Stimulated activated effector memory CD8-positive, alpha-beta T cell treated with anti-CD3 and anti-CD28 coated beads, Interleukin-12 subunit alpha, Interleukin-12 subunit beta, amount 100 ng/mL, for 72 hours (primary cell): Measurements from ENCODE around the gene FMO2.
"Not testable (repeated sequence)": the region's sequence is repeated elsewhere in the genome, so short reads cannot be mapped to it uniquely, and the experiment has no call there.

Source experiments
- ATAC-seq: fragments of 150-1000 bp; cut with Tn5 transposase; 2 replicates; pipeline ENCODE4 v1.10.0; 2021
- DNase-seq, 2 donors: peaks; one replicate each; pipeline ENCODE4 v3.0.0; 2021 to 2022; ENCODE audit warnings: low spot score in 2 of 2
- H3K27ac Mint-ChIP-seq: one replicate; pipeline ENCODE4 v1.8.0; 2022; ENCODE audit warnings: mild to moderate bottlenecking, mixed read lengths
- H3K36me3 Mint-ChIP-seq: one replicate; pipeline ENCODE4 v1.8.0; 2022; ENCODE audit warnings: mild to moderate bottlenecking, mixed read lengths
- H3K4me1 Mint-ChIP-seq: one replicate; pipeline ENCODE4 v1.8.0; 2022; ENCODE audit warnings: mixed read lengths
- H3K4me3 Mint-ChIP-seq: one replicate; pipeline ENCODE4 v1.8.0; 2022; ENCODE audit warnings: mild to moderate bottlenecking, mixed read lengths
- H3K9me3 Mint-ChIP-seq: one replicate; pipeline ENCODE4 v1.8.0; 2022; ENCODE audit warnings: mixed read lengths

FMO2 gene

GRCh38 chr1:171222936-171223335 lies 37.8 kb downstream of the FMO2 start:
- no peak for ATAC-seq
- no peaks in the 10 kb centered on the region for H3K36me3 Mint-ChIP-seq
- H3K9me3 Mint-ChIP-seq: no peaks in the 10 kb centered on the region
- no peak overlapping the region for H3K4me3 Mint-ChIP-seq
- no peak for DNase-seq
- H3K4me1 Mint-ChIP-seq: no peaks in the 10 kb centered on the region
- no peak overlapping the region for H3K27ac Mint-ChIP-seq

GRCh38 chr1:171224257-171224656 lies 39.2 kb downstream of the FMO2 start:
- H3K4me1 Mint-ChIP-seq, ATAC-seq, H3K36me3 Mint-ChIP-seq, H3K27ac Mint-ChIP-seq, DNase-seq, H3K9me3 Mint-ChIP-seq, H3K4me3 Mint-ChIP-seq: not testable (repeated sequence)

DNA sequence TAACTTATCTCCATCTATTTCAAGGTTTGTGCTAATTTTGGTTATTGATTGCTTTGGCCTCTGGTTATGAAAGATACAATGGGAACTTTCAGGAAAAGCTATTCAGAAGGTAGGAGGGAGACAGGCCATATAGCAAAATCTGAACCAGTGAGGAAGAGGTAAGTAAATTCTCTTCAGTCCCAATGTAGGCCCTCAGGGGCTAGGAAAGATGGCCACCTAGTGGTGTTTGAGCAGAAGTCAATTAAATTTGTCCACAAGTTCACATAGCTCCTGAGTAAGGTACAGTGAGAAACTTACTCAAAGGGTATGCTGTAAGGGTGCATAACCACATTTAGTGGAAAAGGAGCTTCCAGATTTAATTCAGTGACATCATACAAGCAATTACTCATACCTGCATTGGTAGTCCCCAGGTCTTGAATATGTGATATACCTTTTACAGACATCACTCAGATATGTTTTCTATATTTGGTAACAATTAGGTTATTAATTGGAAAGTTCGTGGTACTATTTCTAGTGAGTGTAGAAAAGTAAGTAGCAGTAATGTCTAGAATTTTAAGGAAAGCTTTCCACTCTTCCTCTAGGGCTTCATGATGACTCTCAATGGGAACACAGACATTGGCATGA lies 41.8 kb downstream of the FMO2 start:
- Mint-ChIP-seq H3K4me1 (no peaks in the 10 kb centered on the region), H3K4me3 (no peak overlapping the region), H3K36me3 (no peaks in the 10 kb centered on the region), H3K9me3 (no peaks in the 10 kb centered on the region), H3K27ac (no peak overlapping the region)
- no peak for DNase-seq
- ATAC-seq: peak; percentile 68

DNA sequence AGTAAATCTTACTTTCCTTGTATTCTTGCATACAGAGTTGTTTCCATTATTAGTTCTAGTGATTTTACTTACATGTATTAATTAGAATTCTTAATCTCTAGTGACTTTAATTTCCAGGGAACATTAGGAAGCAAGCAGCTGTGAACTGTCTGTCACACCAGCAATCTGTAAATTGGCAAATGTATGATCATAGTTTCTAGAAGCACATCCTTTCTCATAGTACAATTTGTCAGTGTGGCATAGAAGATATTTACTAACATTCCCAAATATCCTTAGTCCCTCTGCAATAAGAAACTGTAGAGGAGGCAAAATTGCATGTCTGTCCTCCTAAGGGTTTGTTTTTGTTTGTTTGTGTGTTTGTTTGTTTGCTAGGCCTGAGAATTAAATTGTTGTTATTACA lies 46.2 kb downstream of the FMO2 start:
- H3K9me3 Mint-ChIP-seq: no peaks in the 10 kb centered on the region
- no peak overlapping the region for H3K4me3 Mint-ChIP-seq
- no peaks in the 10 kb centered on the region for H3K36me3 Mint-ChIP-seq
- no peak overlapping the region for H3K27ac Mint-ChIP-seq
- ATAC-seq (no peak), DNase-seq (no peak)
- no peaks in the 10 kb centered on the region for H3K4me1 Mint-ChIP-seq

- H3K9me3 Mint-ChIP-seq: no peaks in the 10 kb centered on the region
- H3K27ac Mint-ChIP-seq: no peak overlapping the region
- DNase-seq (no peak), ATAC-seq (no peak)
- no peaks in the 10 kb centered on the region for H3K36me3 Mint-ChIP-seq
- H3K4me1 Mint-ChIP-seq: no peaks in the 10 kb centered on the region
- H3K4me3 Mint-ChIP-seq: no peak overlapping the region
These were observed 48.1 kb downstream of the FMO2 start for GRCh38 chr1:171233183-171233582.

GRCh38 chr1:171236231-171236630 lies 51.1 kb downstream of the FMO2 start:
- not testable (repeated sequence) for H3K36me3 Mint-ChIP-seq, H3K4me1 Mint-ChIP-seq, H3K27ac Mint-ChIP-seq, ATAC-seq, H3K4me3 Mint-ChIP-seq, DNase-seq
- H3K9me3 Mint-ChIP-seq: peaks cover 11% of the 10 kb centered on the region

GRCh38 chr1:171243878-171244277 lies 58.8 kb downstream of the FMO2 start:
- ATAC-seq (no peak), DNase-seq (no peak)
- H3K36me3 Mint-ChIP-seq: no peaks in the 10 kb centered on the region
- H3K4me3 Mint-ChIP-seq: no peak overlapping the region
- no peaks in the 10 kb centered on the region for H3K4me1 Mint-ChIP-seq
- peaks cover 9% of the 10 kb centered on the region for H3K9me3 Mint-ChIP-seq
- H3K27ac Mint-ChIP-seq: no peak overlapping the region

DNA sequence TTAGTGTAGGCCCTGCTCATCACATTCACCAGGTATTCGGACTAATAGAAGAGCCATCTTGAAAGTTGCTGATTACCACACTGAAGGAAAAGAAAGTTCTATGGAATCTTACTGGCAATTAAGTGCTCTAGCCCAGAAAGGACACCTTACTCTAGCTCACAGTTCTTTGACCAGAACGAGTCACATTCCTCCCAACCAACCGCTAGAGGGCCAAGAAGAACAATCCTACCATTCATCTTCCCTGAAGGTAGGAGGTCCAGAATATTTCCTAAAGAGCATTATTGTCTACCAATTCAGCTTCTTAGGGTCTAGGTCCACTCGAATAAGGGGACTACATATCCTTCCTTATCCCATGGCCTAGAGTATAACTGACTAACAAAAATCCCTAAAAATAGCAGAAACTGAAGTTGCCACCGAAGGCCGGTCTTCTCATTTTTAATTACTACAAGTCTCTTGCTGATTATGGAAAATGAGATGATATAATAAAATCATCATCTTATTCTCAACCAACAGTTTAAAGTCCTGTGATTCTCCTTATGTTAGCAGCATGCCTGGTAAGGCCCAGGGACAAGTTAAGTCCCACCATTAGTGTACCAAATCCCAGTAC lies 60.5 kb downstream of the FMO2 start:
- no peak overlapping the region for H3K27ac Mint-ChIP-seq
- H3K9me3 Mint-ChIP-seq: no peaks in the 10 kb centered on the region
- peak; percentile 53 for ATAC-seq
- no peaks in the 10 kb centered on the region for H3K4me1 Mint-ChIP-seq
- no peaks in the 10 kb centered on the region for H3K36me3 Mint-ChIP-seq
- DNase-seq: no peak
- no peak overlapping the region for H3K4me3 Mint-ChIP-seq

GRCh38 chr1:171247501-171247900 lies 62.4 kb downstream of the FMO2 start:
- Mint-ChIP-seq H3K9me3 (no peaks in the 10 kb centered on the region), H3K4me1 (peaks cover 11% of the 10 kb centered on the region), H3K27ac (no peak overlapping the region), H3K36me3 (no peaks in the 10 kb centered on the region), H3K4me3 (no peak overlapping the region)
- DNase-seq: no peak
- ATAC-seq: no peak

- Mint-ChIP-seq H3K9me3 (no peaks in the 10 kb centered on the region), H3K4me3 (no peak within 1 kb of the TSS), H3K27ac (no peak within 1 kb of the TSS), H3K36me3 (no peaks in the 10 kb centered on the region), H3K4me1 (peaks cover 13% of the 10 kb centered on the region)
- no peak for ATAC-seq
- DNase-seq: no peak
These were observed 63.2 kb downstream of the FMO2 start, which contains the start of gene FMO1 for GRCh38 chr1:171248302-171248701. FMO1 (plus strand) TSS chr1:171248494; CDS start chr1:171258088, 9,594 bp downstream.

- Mint-ChIP-seq H3K27ac (no peak overlapping the region), H3K4me3 (no peak overlapping the region), H3K4me1 (peaks cover 13% of the 10 kb centered on the region), H3K9me3 (no peaks in the 10 kb centered on the region), H3K36me3 (no peaks in the 10 kb centered on the region)
- no peak for ATAC-seq
- DNase-seq: no peak
These were observed 63.7 kb downstream of the FMO2 start for GRCh38 chr1:171248841-171249240.

GRCh38 chr1:171250263-171250662 lies 65.2 kb downstream of the FMO2 start:
- ATAC-seq: no peak
- Mint-ChIP-seq H3K4me1 (peaks cover 13% of the 10 kb centered on the region), H3K9me3 (no peaks in the 10 kb centered on the region), H3K27ac (no peak overlapping the region), H3K36me3 (no peaks in the 10 kb centered on the region), H3K4me3 (no peak overlapping the region)
- no peak for DNase-seq

DNA sequence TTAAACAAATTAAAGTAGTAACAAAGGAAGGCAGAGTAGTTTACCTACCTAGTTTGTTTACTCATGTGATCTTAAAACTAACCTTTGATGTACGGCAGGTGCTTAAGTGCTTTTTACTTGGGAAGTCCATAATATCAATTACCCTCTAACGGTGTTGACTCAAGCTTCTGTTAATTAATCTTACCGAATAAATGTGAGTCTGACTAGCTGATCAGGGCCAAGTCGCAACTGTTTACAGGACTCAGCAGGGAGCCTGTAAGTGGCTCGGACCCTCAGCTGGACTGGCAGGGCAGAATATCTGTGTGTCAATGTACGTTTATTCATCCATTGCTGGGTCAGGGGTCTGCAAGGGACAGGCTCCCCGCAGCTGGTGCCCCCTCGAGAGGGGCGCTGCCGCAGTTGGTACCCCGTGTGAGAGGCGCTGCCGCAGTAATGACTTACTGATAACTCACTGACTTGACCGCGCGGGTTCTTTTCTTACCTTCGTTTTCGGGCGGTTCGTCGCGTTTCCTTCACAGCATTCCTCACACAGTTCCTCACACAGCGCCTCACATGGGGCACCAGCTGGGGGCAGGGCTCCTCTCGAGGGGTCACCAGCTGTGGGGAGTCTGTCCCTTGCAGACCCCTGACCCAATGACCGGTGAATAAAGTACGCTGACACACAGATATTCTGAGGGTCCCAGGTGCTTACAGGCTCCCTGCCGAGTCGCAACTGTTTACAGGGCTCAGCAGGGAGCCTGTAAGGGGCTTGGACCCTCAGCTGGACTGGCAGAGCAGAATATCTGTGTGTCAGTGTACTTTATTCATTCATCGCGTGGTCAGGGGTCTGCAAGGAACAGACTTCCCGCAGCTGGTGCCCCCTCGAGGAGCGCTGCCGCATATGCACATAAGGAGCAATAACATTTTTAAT lies 66.2 kb downstream of the FMO2 start:
- DNase-seq: peak in 1 of 2 donors; percentile 56
- peaks cover 13% of the 10 kb centered on the region for H3K4me1 Mint-ChIP-seq
- no peak overlapping the region for H3K27ac Mint-ChIP-seq
- H3K4me3 Mint-ChIP-seq: peak overlapping the region; percentile 67
- no peaks in the 10 kb centered on the region for H3K9me3 Mint-ChIP-seq
- H3K36me3 Mint-ChIP-seq: no peaks in the 10 kb centered on the region
- peak; percentile 64 for ATAC-seq

DNA sequence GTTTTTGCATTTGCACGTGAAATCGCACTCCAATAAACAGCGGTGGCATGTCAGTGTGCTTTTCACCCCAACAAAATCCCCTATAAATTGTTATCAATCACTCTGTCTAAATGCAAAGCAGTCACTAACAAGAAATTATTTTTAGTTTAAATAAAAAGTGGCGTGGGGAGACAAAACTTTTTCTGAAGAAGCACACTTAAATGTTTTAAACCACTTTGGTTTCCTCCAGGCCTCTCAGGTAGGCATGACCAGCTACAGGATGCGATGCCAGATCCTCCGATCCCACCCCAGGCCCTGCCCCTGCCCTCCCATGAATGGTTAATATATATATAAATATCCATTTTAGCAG lies 66.8 kb downstream of the FMO2 start:
- Mint-ChIP-seq H3K4me3 (peak overlapping the region; percentile 67), H3K4me1 (peaks cover 13% of the 10 kb centered on the region), H3K27ac (no peak overlapping the region), H3K36me3 (no peaks in the 10 kb centered on the region), H3K9me3 (no peaks in the 10 kb centered on the region)
- ATAC-seq (no peak), DNase-seq (no peak)

DNA sequence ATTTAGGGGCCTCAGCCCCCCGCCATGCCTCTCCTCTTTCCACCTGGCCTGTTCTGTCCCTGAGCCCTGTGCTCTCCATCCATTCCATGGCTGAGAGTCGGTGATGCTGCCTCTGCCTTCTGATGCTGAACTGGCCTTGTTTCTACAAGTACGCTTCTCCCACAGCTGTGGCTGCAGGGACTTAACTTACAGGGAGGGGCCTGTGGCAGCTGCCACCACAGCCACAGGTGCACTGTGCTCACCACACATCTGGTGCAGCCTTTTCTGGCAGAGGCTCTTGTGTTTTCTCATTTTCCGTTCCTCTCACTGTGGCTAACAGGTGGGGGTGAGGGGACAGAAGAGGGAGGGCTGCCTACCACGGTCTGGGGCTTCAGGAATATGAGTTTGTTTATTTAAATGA lies 67.4 kb downstream of the FMO2 start:
- H3K9me3 Mint-ChIP-seq: no peaks in the 10 kb centered on the region
- DNase-seq (no peak), ATAC-seq (peak; percentile 42)
- no peak overlapping the region for H3K27ac Mint-ChIP-seq
- H3K36me3 Mint-ChIP-seq: no peaks in the 10 kb centered on the region
- H3K4me3 Mint-ChIP-seq: peak overlapping the region; percentile 67
- peaks cover 13% of the 10 kb centered on the region for H3K4me1 Mint-ChIP-seq

GRCh38 chr1:171254859-171255258 lies 69.8 kb downstream of the FMO2 start:
- DNase-seq (no peak), ATAC-seq (no peak)
- Mint-ChIP-seq H3K4me3 (no peak overlapping the region), H3K4me1 (peaks cover 13% of the 10 kb centered on the region), H3K27ac (no peak overlapping the region), H3K9me3 (no peaks in the 10 kb centered on the region), H3K36me3 (no peaks in the 10 kb centered on the region)
